Measurements from ENCODE around the gene MREG. TPM values are rescaled to one million over a fixed set of nuclear protein-coding genes. Genes with fewer than 3 reads are reported as not detected.

Gene MREG
- total and polyA plus RNA-seq, 12 donors = 3.1 to 14.4 (median 6.3) TPM

DNA sequence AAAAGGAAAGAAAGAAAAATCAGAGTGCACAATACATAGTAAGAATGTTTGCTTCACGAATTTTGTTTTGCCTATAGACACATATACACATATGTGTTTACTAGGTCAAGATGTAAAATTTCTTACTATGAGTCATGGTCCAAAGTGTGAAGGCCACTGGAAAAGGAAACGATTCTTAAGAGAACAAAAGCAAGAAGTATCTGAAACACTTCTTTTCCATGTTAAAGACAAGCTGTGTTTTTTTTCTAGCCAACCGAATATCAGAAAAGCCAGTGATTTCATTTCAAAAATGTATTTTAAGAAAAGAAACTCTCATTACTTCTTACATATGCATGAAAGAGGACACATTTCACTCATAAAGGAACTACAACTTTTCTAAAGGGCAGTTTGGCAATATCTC is 43.4 kb upstream of the MREG start:
- WGBS, 4 donors = 30 to 49% (median 41%) methylated on average over 3 of the region's 3 CpGs
- H3K27me3 ChIP-seq = no peaks in the 10 kb centered on the region
- H3K4me1 ChIP-seq (replicated peaks in 1 of 2) = no peaks in the 10 kb centered on the region
- DNase-seq = no peak
- intact Hi-C loops (cut with DNase I) = no loop called here
- H3K9me3 ChIP-seq (replicated peaks in 1 of 3) = no peaks in the 10 kb centered on the region
- no peak overlapping the region for H3K4me3 ChIP-seq
- TF ChIP-seq POLR2A (IDR thresholded peaks at IDR 0.05) = no peak
- TF ChIP-seq, protein P1, sequence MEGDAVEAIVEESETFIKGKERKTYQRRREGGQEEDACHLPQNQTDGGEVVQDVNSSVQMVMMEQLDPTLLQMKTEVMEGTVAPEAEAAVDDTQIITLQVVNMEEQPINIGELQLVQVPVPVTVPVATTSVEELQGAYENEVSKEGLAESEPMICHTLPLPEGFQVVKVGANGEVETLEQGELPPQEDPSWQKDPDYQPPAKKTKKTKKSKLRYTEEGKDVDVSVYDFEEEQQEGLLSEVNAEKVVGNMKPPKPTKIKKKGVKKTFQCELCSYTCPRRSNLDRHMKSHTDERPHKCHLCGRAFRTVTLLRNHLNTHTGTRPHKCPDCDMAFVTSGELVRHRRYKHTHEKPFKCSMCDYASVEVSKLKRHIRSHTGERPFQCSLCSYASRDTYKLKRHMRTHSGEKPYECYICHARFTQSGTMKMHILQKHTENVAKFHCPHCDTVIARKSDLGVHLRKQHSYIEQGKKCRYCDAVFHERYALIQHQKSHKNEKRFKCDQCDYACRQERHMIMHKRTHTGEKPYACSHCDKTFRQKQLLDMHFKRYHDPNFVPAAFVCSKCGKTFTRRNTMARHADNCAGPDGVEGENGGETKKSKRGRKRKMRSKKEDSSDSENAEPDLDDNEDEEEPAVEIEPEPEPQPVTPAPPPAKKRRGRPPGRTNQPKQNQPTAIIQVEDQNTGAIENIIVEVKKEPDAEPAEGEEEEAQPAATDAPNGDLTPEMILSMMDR (IDR thresholded peaks at IDR 0.05) = no peak
- H3K36me3 ChIP-seq (replicated peaks in 1 of 2) = no peaks in the 10 kb centered on the region
- no peak overlapping the region for H3K27ac ChIP-seq

DNA sequence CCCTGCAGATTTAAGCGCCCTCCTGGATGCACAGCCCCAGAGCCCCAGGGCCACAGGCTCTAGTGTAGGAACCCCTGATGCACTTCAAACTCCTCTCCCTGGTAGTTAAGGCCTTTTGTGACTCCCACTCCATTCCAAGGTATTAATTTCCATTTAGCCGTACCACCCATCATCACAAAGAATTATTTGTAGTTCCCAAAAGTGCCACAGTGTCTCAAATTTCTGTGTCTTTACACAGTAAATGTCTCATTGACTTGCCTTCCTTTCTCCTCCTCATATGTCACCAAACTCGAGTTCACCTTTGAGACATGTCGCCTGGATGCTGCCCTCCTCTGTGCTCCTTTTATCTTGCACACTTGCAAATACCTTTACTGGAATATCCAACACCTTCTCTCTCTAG is 42.3 kb upstream of the MREG start:
- no peak overlapping the region for H3K27ac ChIP-seq
- TF ChIP-seq, protein P1 (IDR thresholded peaks at IDR 0.05) = no peak
- no peak for TF ChIP-seq POLR2A (IDR thresholded peaks at IDR 0.05)
- no peak overlapping the region for H3K4me3 ChIP-seq
- DNase-seq = no peak
- H3K36me3 ChIP-seq (replicated peaks in 1 of 2) = no peaks in the 10 kb centered on the region
- WGBS, 4 donors = 89 to 97% (median 96%) methylated on average over 4 of the region's 4 CpGs
- H3K4me1 ChIP-seq (replicated peaks in 1 of 2) = no peaks in the 10 kb centered on the region
- intact Hi-C loops (cut with DNase I) = no loop called here
- H3K9me3 ChIP-seq (replicated peaks in 1 of 3) = no peaks in the 10 kb centered on the region
- no peaks in the 10 kb centered on the region for H3K27me3 ChIP-seq

DNA sequence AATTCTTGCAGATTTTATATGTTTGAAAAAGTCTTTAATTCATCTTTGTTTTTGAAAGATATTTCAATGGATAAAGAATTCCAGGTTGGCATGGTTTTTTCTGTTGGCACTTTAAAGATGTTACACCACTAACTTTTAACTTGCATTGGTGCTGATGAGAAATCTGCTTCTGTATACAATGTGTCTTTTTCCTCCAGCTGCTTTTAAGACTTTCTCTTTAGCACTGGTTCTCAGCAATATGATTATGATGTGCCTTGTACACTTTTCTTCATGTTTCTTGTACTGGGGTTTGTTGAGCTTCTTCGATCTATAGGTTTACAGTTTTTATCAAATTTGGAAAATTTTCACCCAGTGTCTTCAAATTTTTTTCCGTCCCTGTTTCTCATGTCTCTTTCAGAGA is 39.1 kb upstream of the MREG start:
- no peaks in the 10 kb centered on the region for H3K27me3 ChIP-seq
- no peaks in the 10 kb centered on the region for H3K36me3 ChIP-seq (replicated peaks in 1 of 2)
- no peaks in the 10 kb centered on the region for H3K9me3 ChIP-seq (replicated peaks in 1 of 3)
- no peak for DNase-seq
- intact Hi-C loops (cut with DNase I) = no loop called here
- no peaks in the 10 kb centered on the region for H3K4me1 ChIP-seq (replicated peaks in 1 of 2)
- TF ChIP-seq, protein P1 (IDR thresholded peaks at IDR 0.05) = no peak
- TF ChIP-seq POLR2A (IDR thresholded peaks at IDR 0.05) = no peak
- no peak overlapping the region for H3K4me3 ChIP-seq
- 94 to 100% (median 98%) methylated on average over 2 of the region's 2 CpGs for WGBS, 4 donors
- no peak overlapping the region for H3K27ac ChIP-seq

DNA sequence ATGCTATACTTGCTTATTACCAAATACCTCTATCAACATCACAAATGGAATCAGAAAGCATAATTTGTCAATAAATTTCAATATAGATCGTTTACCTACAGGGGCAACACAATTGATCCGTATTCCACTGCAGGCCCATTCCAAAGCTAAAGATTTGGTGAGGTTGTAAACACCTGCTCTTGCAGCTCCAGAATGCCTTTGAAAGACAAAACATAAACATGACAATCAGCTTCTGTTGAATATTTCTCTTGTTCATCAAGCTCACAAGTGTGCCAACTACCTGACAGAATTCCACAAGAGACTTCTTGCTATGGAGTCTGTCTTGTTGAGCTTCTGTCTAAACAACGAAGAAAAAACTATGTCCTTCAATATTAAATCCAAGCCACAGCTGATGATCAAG is 38.0 kb upstream of the MREG start:
- Histone ChIP-seq H3K4me1 (replicated peaks in 1 of 2) (no peaks in the 10 kb centered on the region), H3K36me3 (replicated peaks in 1 of 2) (no peaks in the 10 kb centered on the region), H3K4me3 (no peak overlapping the region), H3K9me3 (replicated peaks in 1 of 3) (no peaks in the 10 kb centered on the region), H3K27me3 (no peaks in the 10 kb centered on the region), H3K27ac (no peak overlapping the region)
- WGBS, 4 donors = 91 to 95% (median 92%) methylated on average over 3 of the region's 3 CpGs
- no peak for TF ChIP-seq POLR2A (IDR thresholded peaks at IDR 0.05)
- no peak for DNase-seq
- intact Hi-C loops (cut with DNase I) = no loop called here

DNA sequence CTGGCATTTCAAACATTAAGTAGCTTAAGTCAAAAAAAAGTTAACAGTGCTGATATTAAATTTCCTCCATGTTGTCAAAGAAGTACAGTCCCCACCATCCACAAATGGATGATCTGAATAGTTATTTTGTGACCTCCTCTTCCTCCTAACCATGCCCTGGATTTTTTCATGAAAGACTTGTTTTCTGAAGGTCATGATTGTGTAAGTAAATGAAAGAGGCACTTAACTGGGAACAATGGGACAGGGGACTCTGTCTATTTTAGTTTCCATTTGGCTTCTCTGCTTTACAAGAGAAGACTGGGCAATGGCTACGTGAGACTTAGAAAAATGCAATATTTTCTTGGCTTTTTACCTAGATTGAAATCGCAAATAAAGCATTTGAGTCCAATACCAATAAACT is 36.1 kb upstream of the MREG start:
- TF ChIP-seq POLR2A (IDR thresholded peaks at IDR 0.05) = no peak
- TF ChIP-seq, protein P1 (IDR thresholded peaks at IDR 0.05) = no peak
- Histone ChIP-seq H3K4me1 (replicated peaks in 1 of 2) (no peaks in the 10 kb centered on the region), H3K4me3 (no peak overlapping the region), H3K9me3 (replicated peaks in 1 of 3) (no peaks in the 10 kb centered on the region), H3K27me3 (no peaks in the 10 kb centered on the region), H3K36me3 (replicated peaks in 1 of 2) (no peaks in the 10 kb centered on the region), H3K27ac (no peak overlapping the region)
- WGBS, 4 donors = 88 to 97% (median 92%) methylated on average over 2 of the region's 2 CpGs
- intact Hi-C loops (cut with DNase I) = no loop called here
- DNase-seq = no peak
